GM18517 (cell line): ENCODE data around the gene PRSS22.
A peak's percentile ranks its signal among the peaks of the same experiment; 100 is the strongest.
"Not testable (repeated sequence)": the region's sequence is repeated elsewhere in the genome, so short reads cannot be mapped to it uniquely, and the experiment has no call there.

Source experiments
- ATAC-seq: cut with Tn5 transposase; IDR thresholded peaks from one replicate; pipeline ENCODE4 v1.9.1; 2021; ENCODE audit warnings: mild to moderate bottlenecking, moderate library complexity; ENCODE audit not compliant: unreplicated experiment

PRSS22 gene

GRCh38 chr16:2857451-2858244 is at the start of gene PRSS22:
Gene PRSS22, minus strand, starts transcription at chr16:2858170. Its CDS starts 66 bp downstream, at chr16:2858104.
- ATAC-seq: no peak

DNA sequence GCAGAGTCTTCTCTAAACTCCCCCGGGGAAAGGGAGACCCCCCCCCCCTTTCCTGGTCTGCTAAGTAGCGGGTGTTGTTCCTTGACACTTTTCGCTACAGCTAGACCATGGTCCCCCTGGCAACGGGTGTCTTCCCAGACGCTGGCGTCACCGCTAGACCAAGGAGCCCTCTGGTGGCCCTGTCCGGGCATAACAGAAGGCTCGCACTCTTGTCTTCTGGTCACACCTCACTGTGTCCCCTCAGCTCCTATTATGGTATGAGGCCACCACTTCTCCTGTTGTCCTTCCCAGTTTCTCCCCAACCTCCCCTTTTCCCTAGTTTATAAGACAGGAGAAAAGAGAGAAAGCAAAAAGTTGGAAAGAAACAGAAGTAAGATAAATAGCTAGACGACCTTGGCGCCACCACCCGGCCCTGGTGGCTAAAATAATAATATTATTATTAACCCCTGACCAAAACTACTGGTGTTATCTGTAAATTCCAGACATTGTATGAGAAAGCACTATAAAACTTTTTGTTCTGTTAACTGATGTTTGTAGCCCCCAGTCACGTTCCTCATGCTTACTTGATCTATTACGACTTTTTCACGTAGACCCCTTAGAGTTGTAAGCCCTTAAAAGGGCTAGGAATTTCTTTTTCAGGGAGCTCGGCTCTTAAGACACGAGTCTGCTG is 49.2 kb upstream of the PRSS22 start:
- ATAC-seq: not testable (repeated sequence)

- no peak for ATAC-seq
Observed at GRCh38 chr16:2905988-2906387, 48.0 kb upstream of the PRSS22 start.

DNA sequence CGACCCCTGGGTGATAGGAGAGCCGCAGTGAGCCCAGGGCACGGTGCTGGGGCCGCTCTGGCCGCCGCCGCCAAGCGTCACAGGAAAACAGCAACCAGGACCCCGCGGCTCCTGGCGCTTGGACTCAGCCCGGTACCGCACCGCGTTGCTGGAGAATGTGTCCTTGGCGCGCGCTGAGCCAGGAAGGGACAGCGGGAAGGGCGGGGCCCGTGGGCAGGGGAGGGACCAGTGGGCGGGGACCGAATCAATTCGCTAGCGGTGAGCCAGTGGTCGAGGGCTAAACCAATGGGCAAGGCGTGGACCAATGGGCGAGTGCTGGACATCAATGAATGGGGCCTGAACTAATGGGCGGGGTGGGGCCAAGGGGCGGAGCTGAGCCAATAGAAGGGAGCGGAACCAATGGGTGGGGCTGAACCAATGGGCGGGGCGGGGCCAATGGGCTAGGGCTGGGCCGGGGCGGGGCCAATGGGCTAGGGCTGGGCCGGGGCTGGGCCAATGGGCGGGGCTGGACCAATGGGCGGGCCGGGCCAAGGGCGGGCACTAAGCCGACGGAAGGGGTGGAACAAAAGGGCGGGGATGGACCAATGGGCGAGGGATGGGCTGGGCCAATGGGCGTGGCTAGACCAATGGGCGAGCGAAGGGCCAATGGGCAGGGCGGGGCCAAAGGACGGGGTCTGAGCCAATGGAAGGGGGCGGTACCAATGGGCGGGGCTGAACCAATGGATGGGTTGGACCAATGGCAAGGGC is 47.4 kb upstream of the PRSS22 start:
- ATAC-seq: peak; percentile 61

GRCh38 chr16:2904922-2905240 is 46.9 kb upstream of the PRSS22 start:
- peak; percentile 20 for ATAC-seq

DNA sequence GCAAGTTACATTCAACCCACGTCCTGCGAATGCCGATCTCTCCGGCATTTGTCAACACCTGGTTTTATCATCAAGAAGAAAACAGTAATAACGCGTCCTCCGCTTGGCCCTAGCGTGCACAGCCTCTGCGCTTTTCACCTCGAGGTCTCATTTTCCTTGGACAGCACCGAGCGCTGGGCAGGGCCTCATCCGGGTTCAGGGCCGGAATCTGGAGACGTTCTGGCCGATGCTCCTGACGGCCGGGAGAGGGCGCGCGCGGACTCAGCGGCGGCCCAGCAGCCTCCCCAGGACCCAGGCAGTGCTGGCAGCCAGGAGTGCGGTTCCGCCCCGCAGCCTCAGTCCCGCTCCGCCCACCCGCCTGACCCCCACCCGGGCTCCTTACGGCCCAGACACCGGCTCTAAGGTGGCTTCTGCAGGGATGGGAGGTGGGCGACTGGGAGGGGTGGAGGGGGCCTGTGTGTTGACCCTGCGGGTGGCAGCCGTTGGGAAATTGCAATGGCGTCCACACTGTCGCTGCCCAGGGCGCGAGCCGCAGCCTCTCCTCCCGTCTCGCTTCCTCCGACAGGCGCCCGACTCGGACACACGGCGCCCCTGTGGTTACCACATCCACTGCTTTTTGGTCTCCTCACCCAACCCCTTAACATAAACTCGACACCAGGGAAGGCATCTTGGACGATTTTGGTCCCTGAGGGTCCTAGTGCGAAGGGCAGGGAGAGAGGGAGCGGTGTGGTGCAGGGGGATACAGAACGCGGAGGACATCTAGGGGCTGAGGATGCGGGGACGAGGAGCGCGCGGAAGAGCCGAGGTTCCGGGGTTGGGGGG is 46.3 kb upstream of the PRSS22 start:
- peak; percentile 44 for ATAC-seq

GRCh38 chr16:2902337-2903130 is 44.6 kb upstream of the PRSS22 start:
- ATAC-seq: no peak

DNA sequence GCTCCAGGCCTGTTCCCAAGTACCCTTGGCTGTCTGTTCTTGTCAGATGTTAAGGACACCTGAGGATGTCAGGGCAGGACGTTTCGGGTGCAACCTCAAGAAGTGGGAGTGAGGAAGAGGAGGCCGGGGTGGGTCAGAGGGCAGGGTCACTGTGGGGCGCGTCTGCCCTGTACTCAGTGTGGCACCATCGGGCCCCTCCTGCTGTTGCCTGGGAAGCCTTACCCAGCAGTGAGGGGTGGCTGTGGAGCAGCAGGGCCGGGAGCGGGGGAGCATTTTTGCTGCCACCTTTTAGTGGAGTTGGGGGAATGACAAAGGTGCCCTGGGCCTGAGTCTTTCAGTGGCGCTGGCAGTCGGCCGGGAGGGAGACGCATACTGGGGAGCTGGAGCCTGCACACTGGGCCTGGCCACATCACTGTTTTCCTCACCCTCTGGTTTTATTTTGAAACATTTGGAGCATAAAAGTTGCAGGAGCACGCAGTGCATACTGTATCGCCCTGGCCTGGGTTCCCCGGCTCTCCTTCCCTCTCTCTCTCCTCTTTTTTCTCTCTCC is 42.6 kb upstream of the PRSS22 start:
- no peak for ATAC-seq

GRCh38 chr16:2899564-2900072 is 41.6 kb upstream of the PRSS22 start:
- no peak for ATAC-seq

- no peak for ATAC-seq
Observed at GRCh38 chr16:2898831-2899563, 41.0 kb upstream of the PRSS22 start.

- ATAC-seq: no peak
Observed at GRCh38 chr16:2897110-2897509, 39.1 kb upstream of the PRSS22 start.

GRCh38 chr16:2896480-2897010 is 38.6 kb upstream of the PRSS22 start:
- ATAC-seq: no peak

DNA sequence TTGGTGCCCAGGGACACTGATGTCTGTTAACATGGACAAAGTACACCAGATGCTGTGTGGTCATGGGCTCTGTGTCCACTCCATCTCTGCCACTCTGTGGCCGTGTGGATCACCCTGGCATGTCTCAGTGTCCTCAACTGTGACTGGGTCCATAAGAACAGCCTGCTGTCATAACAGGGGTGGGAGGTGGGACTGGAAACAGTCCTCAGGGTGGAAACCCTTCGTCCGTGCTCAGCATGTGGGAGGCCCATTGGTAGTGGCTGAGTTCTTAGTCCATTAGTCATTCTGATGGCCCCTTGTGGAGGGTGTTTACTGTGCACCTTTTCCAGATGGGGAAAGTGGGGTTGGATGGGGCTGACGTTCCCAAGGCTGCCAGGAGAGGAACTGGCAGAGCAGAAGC is 37.8 kb upstream of the PRSS22 start:
- ATAC-seq: no peak

DNA sequence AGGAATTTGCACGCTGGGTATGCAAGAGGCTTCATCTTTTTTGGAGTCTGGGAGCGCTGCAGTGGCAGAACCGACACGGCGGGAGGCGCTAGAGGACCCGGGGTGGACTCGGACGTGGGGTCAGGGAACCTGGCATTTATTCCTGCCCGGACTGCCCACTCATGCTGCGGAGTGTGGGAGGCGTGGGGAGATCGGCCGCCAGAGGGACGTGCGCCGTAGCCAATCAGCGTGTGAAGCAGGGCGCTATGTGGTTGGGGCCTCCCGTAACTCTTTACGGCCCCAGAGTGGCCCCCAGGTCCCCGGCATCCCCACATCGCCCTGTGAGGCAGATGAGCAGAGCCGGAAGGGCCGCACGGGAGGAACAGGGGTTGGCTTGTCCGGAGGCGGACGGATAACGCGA is 36.3 kb upstream of the PRSS22 start:
- ATAC-seq: no peak

DNA sequence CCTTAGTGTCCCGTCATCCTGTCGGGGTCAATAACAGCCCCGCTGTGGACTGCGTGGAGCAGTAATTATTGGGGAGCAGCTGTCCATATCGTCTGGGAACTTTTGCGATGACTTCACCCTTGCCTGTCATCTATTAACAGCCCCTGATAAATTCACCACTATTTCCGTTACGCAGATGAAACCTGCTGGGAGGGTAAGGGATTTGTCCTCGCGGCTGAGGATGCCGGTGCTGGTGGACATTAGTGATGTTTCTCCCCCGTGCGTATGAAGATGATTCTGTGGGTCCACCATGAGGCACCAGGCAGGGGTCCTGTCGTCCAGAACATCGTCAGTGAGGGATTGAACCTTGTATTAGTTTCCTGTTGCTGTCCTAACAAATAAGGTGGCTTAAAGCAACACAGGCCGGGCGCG is 26.1 kb upstream of the PRSS22 start:
- ATAC-seq: no peak

- no peak for ATAC-seq
Observed at GRCh38 chr16:2883458-2883908, 25.5 kb upstream of the PRSS22 start.

- ATAC-seq: peak; percentile 81
Observed at GRCh38 chr16:2882650-2883457, 24.9 kb upstream of the PRSS22 start, which contains the start of gene FLYWCH2. Gene FLYWCH2, plus strand, starts transcription at chr16:2883215. Its CDS starts 13,235 bp downstream, at chr16:2896450.
